GM18520 (cell line): ENCODE data around the gene SOX13.

Source experiments
- ATAC-seq: cut with Tn5 transposase; IDR thresholded peaks from one replicate; pipeline ENCODE4 v1.9.1; 2021; ENCODE audit not compliant: unreplicated experiment

SOX13 gene

GRCh38 chr1:204104331-204105130 is 31.6 kb downstream of the SOX13 start:
- no peak for ATAC-seq

GRCh38 chr1:204105131-204105515 is 32.2 kb downstream of the SOX13 start:
- ATAC-seq, result no peak

GRCh38 chr1:204106825-204107224 is 33.9 kb downstream of the SOX13 start:
- ATAC-seq, result no peak

- ATAC-seq, result no peak
Observed at GRCh38 chr1:204107892-204108291, 35.0 kb downstream of the SOX13 start.

GRCh38 chr1:204108312-204109141 is 35.6 kb downstream of the SOX13 start:
- no peak for ATAC-seq

- ATAC-seq, result no peak
Observed at GRCh38 chr1:204110894-204111633, 38.1 kb downstream of the SOX13 start.

- no peak for ATAC-seq
Observed at GRCh38 chr1:204112876-204113730, 40.2 kb downstream of the SOX13 start.

GRCh38 chr1:204113896-204114295 is 41.0 kb downstream of the SOX13 start:
- ATAC-seq, result no peak

GRCh38 chr1:204114606-204115005 is 41.7 kb downstream of the SOX13 start:
- no peak for ATAC-seq

GRCh38 chr1:204115116-204115515 is 42.2 kb downstream of the SOX13 start:
- ATAC-seq, result no peak

- no peak for ATAC-seq
Observed at GRCh38 chr1:204116539-204116938, 43.6 kb downstream of the SOX13 start.

GRCh38 chr1:204121840-204122555 is 49.1 kb downstream of the SOX13 start:
- no peak for ATAC-seq

GRCh38 chr1:204123376-204123775 is 50.5 kb downstream of the SOX13 start:
- no peak for ATAC-seq

- no peak for ATAC-seq
Observed at GRCh38 chr1:204124639-204125038, 51.7 kb downstream of the SOX13 start.

GRCh38 chr1:204125759-204126351 is 52.9 kb downstream of the SOX13 start:
- no peak for ATAC-seq

GRCh38 chr1:204126386-204126785 is 53.5 kb downstream of the SOX13 start:
- ATAC-seq, result no peak

GRCh38 chr1:204126956-204127355 is 54.0 kb downstream of the SOX13 start:
- ATAC-seq, result no peak

- ATAC-seq, result no peak
Observed at GRCh38 chr1:204127597-204128242, 54.8 kb downstream of the SOX13 start.

GRCh38 chr1:204128464-204128963 is 55.6 kb downstream of the SOX13 start:
- ATAC-seq, result no peak
